ENCODE data around the gene BTBD8.

BTBD8 gene

DNA sequence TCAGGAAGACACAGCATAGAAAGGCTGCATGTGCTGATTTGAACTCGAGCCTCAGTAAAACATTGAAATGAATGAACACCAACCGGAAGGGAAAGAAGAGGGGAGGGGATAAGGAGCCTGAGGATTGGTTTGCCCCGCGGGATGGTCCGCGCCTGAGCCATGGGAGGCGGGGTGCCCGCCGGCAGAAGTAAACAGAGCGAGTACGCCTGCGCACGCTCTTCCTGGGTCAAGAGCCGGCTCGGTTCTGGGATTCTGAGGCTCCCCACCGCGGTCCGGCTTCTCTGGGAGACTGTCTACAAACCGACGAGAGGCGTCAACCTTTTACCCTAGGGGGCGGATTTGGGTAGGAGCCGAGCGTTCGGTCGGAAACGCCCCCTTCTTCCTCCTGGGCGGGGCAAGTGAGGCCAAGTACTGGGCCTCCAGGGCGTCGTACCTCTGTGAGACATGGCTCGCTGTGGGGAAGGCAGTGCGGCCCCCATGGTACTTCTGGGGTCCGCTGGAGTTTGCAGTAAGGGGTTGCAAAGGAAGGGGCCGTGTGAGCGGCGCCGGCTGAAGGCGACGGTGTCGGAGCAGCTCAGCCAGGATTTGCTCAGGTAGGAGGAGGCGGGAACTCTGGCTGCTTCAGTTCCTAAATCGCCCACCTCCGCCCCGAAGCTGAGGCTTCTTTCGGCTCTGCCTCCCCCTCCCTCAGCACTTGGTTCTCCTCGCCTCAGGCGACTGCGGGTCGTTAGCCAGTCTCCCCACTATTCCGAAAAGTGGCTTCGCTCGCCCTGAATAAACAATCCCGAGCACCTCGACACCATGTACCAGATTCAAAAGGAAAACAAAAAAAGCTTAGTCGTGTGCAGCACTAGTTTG lies at the start of gene BTBD8:
Gene BTBD8 (plus strand): TSS at position 218 of the 858 bp plus-strand sequence. CDS start 227 bp downstream, at position 445.
- Histone ChIP-seq H3K9me2 (replicated peaks; ENCODE audit: low read depth, low read length) (no peaks in the 10 kb centered on the region), H3K4me3 (ENCODE audit: low read length, poor library complexity, severe bottlenecking) (peak within 1 kb of the TSS; percentile 80), H3K4me2 (ENCODE audit: low read depth, low read length, poor library complexity, severe bottlenecking) (peak within 1 kb of the TSS; percentile 72), H3K79me2 (ENCODE audit: insufficient read depth, low read length) (no peaks in the 10 kb centered on the region; the same call in 1 of the 2 replicates), H4K20me1 (ENCODE audit: insufficient read depth, low read length, poor library complexity, severe bottlenecking) (no peaks in the 10 kb centered on the region), H3K27me3 (ENCODE audit: insufficient read depth, low read length, poor library complexity, severe bottlenecking) (no peaks in the 10 kb centered on the region), H3F3A (ENCODE audit: low read depth) (no peaks in the 10 kb centered on the region), H3K9me3 (ENCODE audit: insufficient read depth, low read depth, low read length) (no peaks in the 10 kb centered on the region), H2AFZ (ENCODE audit: low read length) (peak within 1 kb of the TSS; percentile 96), H3K9ac (ENCODE audit: low read depth, low read length, poor library complexity, severe bottlenecking) (peak within 1 kb of the TSS; percentile 75), H3K4me1 (ENCODE audit: insufficient read depth, low read length, poor library complexity, severe bottlenecking) (peaks cover 18% of the 10 kb centered on the region), H3K36me3 (ENCODE audit: insufficient read depth, low read length) (no peaks in the 10 kb centered on the region)
- TF ChIP-seq CTCF (conservative IDR thresholded peaks at IDR 0.05; ENCODE audit: low read length), result 0 out of 2 replicates have a peak, but pooled peaks have one; percentile 24
- no peak for TF ChIP-seq EZH2phosphoT487 (IDR thresholded peaks at IDR 0.05; ENCODE audit: borderline replicate concordance)

GRCh38 chr1:92030656-92031107 lies 49.5 kb upstream of the BTBD8 start:
- H3K36me3 ChIP-seq (ENCODE audit: insufficient read depth, low read length), result no peaks in the 10 kb centered on the region
- no peaks in the 10 kb centered on the region for H4K20me1 ChIP-seq (ENCODE audit: insufficient read depth, low read length, poor library complexity, severe bottlenecking)
- TF ChIP-seq CTCF (conservative IDR thresholded peaks at IDR 0.05; ENCODE audit: low read length), result no peak; the same call in 1 of the 2 replicates
- TF ChIP-seq EZH2phosphoT487 (IDR thresholded peaks at IDR 0.05; ENCODE audit: borderline replicate concordance), result no peak
- no peaks in the 10 kb centered on the region for H3K79me2 ChIP-seq (ENCODE audit: insufficient read depth, low read length)
- H3K9ac ChIP-seq (ENCODE audit: low read depth, low read length, poor library complexity, severe bottlenecking), result peak overlapping the region; percentile 83
- no peaks in the 10 kb centered on the region for H3K9me2 ChIP-seq (replicated peaks; ENCODE audit: low read depth, low read length)
- H3K4me3 ChIP-seq (ENCODE audit: low read length, poor library complexity, severe bottlenecking), result peak overlapping the region; percentile 81
- H3K4me1 ChIP-seq (ENCODE audit: insufficient read depth, low read length, poor library complexity, severe bottlenecking), result peaks cover 30% of the 10 kb centered on the region
- no peaks in the 10 kb centered on the region for H3K9me3 ChIP-seq (ENCODE audit: insufficient read depth, low read depth, low read length)
- no peaks in the 10 kb centered on the region for H3F3A ChIP-seq (ENCODE audit: low read depth)
- H3K4me2 ChIP-seq (ENCODE audit: low read depth, low read length, poor library complexity, severe bottlenecking), result peak overlapping the region; percentile 97
- peak overlapping the region; percentile 93 for H2AFZ ChIP-seq (ENCODE audit: low read length)
- no peaks in the 10 kb centered on the region for H3K27me3 ChIP-seq (ENCODE audit: insufficient read depth, low read length, poor library complexity, severe bottlenecking)

DNA sequence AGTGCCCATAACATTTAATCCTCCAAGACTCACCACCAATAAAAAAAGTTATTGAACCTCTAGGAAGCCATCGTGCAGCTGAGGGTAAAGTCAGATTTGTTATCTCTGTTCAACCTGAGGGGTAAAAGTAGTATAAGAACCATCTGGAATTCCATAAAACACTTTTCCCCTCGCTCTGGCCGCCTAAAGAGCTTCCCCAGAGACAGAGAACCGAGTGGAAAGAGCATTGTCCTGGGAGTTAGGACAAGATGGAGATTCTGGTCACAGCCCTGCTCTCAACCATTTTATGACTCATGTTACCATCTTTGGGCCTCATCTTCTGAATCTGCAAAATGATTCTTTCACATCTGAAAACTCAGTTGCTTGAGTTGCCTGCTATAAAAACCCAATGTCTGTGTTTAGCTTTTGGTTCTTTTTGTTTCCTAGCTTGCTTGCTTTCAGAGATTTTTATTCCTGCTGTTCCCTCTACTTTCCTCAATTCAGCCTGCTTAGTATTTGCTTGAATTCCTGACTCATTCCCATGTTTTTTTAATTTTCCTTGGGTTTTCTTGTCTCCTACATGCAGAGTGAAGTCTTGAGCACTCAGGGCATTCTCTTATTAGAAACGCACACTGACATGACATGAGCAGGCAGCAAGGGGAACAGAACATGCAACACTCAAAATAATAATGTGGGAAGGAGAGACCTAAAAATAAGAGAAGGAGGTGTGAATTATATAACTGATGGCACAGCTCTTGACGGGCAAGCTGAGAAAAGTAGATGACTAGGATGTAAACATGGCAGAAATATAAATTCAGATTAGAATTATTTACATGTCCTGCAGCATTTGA lies 48.6 kb upstream of the BTBD8 start:
- no peaks in the 10 kb centered on the region for H3K9me3 ChIP-seq (ENCODE audit: insufficient read depth, low read depth, low read length)
- H3K9me2 ChIP-seq (replicated peaks; ENCODE audit: low read depth, low read length), result no peaks in the 10 kb centered on the region
- H2AFZ ChIP-seq (ENCODE audit: low read length), result peak overlapping the region; percentile 93
- H3K4me1 ChIP-seq (ENCODE audit: insufficient read depth, low read length, poor library complexity, severe bottlenecking), result peaks cover 30% of the 10 kb centered on the region
- no peaks in the 10 kb centered on the region for H3F3A ChIP-seq (ENCODE audit: low read depth)
- H4K20me1 ChIP-seq (ENCODE audit: insufficient read depth, low read length, poor library complexity, severe bottlenecking), result no peaks in the 10 kb centered on the region
- H3K4me2 ChIP-seq (ENCODE audit: low read depth, low read length, poor library complexity, severe bottlenecking), result peak overlapping the region; percentile 97
- H3K27me3 ChIP-seq (ENCODE audit: insufficient read depth, low read length, poor library complexity, severe bottlenecking), result no peaks in the 10 kb centered on the region
- no peak for TF ChIP-seq EZH2phosphoT487 (IDR thresholded peaks at IDR 0.05; ENCODE audit: borderline replicate concordance)
- no peak for TF ChIP-seq CTCF (conservative IDR thresholded peaks at IDR 0.05; ENCODE audit: low read length)
- no peaks in the 10 kb centered on the region for H3K79me2 ChIP-seq (ENCODE audit: insufficient read depth, low read length)
- H3K9ac ChIP-seq (ENCODE audit: low read depth, low read length, poor library complexity, severe bottlenecking), result peak overlapping the region; percentile 83
- no peaks in the 10 kb centered on the region for H3K36me3 ChIP-seq (ENCODE audit: insufficient read depth, low read length)
- peak overlapping the region; percentile 81 for H3K4me3 ChIP-seq (ENCODE audit: low read length, poor library complexity, severe bottlenecking)

All from Loucy (cell line).